Measurements from ENCODE around the gene PLCB4. TPM values are rescaled to one million over a fixed set of nuclear protein-coding genes. Genes with fewer than 3 reads are reported as not detected.

The PLCB4 gene
- total and polyA plus RNA-seq, 4 experiments from 2014 or later, result not detected

DNA sequence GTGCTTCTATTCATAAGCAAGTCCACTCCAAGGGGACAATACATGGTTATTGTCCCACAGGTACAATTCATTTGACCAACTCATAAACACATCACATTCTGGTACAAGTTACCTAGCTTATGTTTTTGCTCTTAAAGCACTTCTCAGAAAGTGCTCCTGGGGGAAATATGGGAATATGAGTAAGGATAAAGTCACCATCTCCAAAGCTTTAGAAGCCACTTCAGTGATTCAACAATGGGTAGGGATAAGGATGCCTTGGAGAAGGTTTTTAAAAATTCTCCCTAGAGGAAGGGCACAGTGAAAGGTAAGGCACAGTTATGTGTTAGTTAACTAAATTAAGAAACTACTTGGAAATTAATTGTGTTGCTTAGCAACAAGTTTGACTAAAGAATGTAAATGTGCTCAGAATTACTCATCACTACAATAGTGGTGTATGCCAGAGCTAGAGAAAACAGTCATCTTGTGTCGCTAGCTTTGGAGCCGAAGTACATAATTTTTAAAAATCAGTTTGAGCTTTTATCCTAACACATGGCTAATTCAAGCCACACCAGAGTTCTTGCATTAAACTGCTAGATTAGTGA, 406.0 kb downstream of the PLCB4 start:
- H3K4me1 ChIP-seq (ENCODE audit: insufficient read depth, low read length), result no peaks in the 10 kb centered on the region
- Mint-ChIP-seq H3K27ac (no peak overlapping the region), H3K27me3 (peaks cover 0 to 2% of the 10 kb centered on the region in 2 donors), H3K4me3 (no peak overlapping the region), H3K4me1 (no peaks in the 10 kb centered on the region), H3K36me3 (no peaks in the 10 kb centered on the region), H3K9me3 (peaks cover 0 to 5% (median 0%) of the 10 kb centered on the region in 8 donors)
- no peak overlapping the region for H3K27ac ChIP-seq (ENCODE audit: low read depth, low read length)
- H3K4me3 ChIP-seq (ENCODE audit: low read length in 2 of 2), result no peak overlapping the region
- H3K27me3 ChIP-seq (ENCODE audit: insufficient read depth, low read length), result no peaks in the 10 kb centered on the region
- POLR2A ChIA-PET (ENCODE audit: partially characterized antibody), result no interaction called here
- H3K36me3 ChIP-seq (ENCODE audit: insufficient read depth, low read length), result no peaks in the 10 kb centered on the region
- CTCF ChIA-PET (ENCODE audit: partially characterized antibody), result no interaction called here
- H3K9me3 ChIP-seq (ENCODE audit: control insufficient read depth in 1 of 2, low read length in 2 of 2), result no peaks in the 10 kb centered on the region
- intact Hi-C loops (cut with micrococcal nuclease), result no loop called here
- no peak for DNase-seq

DNA sequence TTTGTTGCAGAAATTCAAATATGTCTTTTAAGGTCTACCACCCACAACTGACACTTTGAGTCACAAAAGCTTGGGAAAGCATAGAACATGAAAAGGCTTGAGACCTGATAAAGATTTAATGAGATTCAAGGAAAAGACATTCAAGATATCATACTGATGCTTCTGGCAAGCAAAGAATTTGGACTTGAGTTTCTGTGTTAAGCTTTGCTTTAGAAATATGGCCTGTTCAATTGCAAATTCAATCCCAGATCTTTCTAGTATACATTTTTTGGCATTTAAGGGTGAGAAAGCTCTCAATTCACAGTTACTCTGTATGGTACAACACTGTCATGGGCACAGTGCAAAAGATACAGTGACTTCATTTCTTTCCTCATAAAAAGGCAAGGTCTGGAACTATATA, 406.6 kb downstream of the PLCB4 start:
- Histone ChIP-seq H3K4me3 (ENCODE audit: low read length in 2 of 2) (no peak overlapping the region), H3K36me3 (ENCODE audit: insufficient read depth, low read length) (no peaks in the 10 kb centered on the region), H3K27me3 (ENCODE audit: insufficient read depth, low read length) (no peaks in the 10 kb centered on the region), H3K27ac (ENCODE audit: low read depth, low read length) (no peak overlapping the region), H3K9me3 (ENCODE audit: control insufficient read depth in 1 of 2, low read length in 2 of 2) (no peaks in the 10 kb centered on the region), H3K4me1 (ENCODE audit: insufficient read depth, low read length) (no peaks in the 10 kb centered on the region)
- Mint-ChIP-seq H3K36me3 (no peaks in the 10 kb centered on the region), H3K4me3 (no peak overlapping the region), H3K27me3 (peaks cover 0 to 2% of the 10 kb centered on the region in 2 donors), H3K9me3 (peaks cover 0 to 5% (median 0%) of the 10 kb centered on the region in 8 donors), H3K27ac (no peak overlapping the region), H3K4me1 (no peaks in the 10 kb centered on the region)
- CTCF ChIA-PET (ENCODE audit: partially characterized antibody), result no interaction called here
- POLR2A ChIA-PET (ENCODE audit: partially characterized antibody), result no interaction called here
- intact Hi-C loops (cut with micrococcal nuclease), result no loop called here
- no peak for DNase-seq

DNA sequence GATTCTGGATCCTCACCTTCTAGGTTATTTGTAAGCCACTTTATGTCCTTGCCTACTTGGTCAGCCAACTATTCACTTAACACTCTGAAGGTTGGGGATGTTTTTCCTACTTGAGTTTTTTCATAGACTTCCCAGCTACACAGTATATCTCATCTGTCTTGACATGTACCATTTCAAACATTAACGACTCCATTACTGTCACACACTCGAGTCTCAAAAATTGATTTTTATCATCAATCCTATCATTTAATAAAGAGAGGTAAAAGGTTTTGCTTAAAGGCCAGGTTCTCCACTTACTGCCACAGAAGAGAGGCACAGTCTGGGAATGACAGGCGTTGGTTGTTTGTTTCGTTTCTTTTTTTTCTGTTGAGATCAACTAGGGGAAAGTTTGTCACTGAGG, 407.3 kb downstream of the PLCB4 start:
- Mint-ChIP-seq H3K27ac (no peak overlapping the region), H3K36me3 (no peaks in the 10 kb centered on the region)

DNA sequence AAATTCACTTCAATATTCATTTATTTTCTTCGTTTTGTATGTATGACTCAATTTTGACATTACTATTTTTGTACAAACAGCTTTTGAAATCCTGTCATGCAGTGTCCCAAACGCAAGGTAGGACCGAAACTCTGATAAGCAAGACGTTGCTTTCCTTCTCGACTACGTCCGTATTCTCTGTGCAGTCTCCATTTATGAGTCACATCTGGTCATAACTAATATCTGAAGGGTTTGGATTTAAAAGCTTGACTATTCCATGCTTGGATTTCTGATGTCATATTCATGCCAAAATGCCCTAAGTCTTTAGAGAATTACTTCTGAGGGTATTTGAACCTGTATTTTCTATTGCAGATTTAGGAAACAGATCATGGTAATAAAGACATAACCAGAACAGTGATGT, 407.8 kb downstream of the PLCB4 start:
- ChIA-PET POLR2A (ENCODE audit: partially characterized antibody) (no interaction called here), CTCF (ENCODE audit: partially characterized antibody) (no interaction called here)
- Histone ChIP-seq H3K9me3 (ENCODE audit: control insufficient read depth in 1 of 2, low read length in 2 of 2) (no peaks in the 10 kb centered on the region), H3K4me1 (ENCODE audit: insufficient read depth, low read length) (no peaks in the 10 kb centered on the region), H3K27ac (ENCODE audit: low read depth, low read length) (no peak overlapping the region), H3K4me3 (ENCODE audit: low read length in 2 of 2) (no peak overlapping the region), H3K36me3 (ENCODE audit: insufficient read depth, low read length) (no peaks in the 10 kb centered on the region), H3K27me3 (ENCODE audit: insufficient read depth, low read length) (no peaks in the 10 kb centered on the region)
- no peak for DNase-seq
- Mint-ChIP-seq H3K36me3 (no peaks in the 10 kb centered on the region), H3K27me3 (peaks cover 0 to 2% of the 10 kb centered on the region in 2 donors), H3K9me3 (peaks cover 0 to 5% (median 0%) of the 10 kb centered on the region in 8 donors), H3K4me3 (no peak overlapping the region), H3K4me1 (no peaks in the 10 kb centered on the region), H3K27ac (no peak overlapping the region)
- intact Hi-C loops (cut with micrococcal nuclease), result no loop called here

More for the DNA sequence above, 407.3 kb downstream of the PLCB4 start:
- no peaks in the 10 kb centered on the region for H3K4me1 Mint-ChIP-seq
- H3K27me3 Mint-ChIP-seq, result peaks cover 0 to 2% of the 10 kb centered on the region in 2 donors
- peaks cover 0 to 5% (median 0%) of the 10 kb centered on the region in 8 donors for H3K9me3 Mint-ChIP-seq
- H3K4me3 Mint-ChIP-seq, result no peak overlapping the region
- CTCF ChIA-PET (ENCODE audit: partially characterized antibody), result no interaction called here
- H3K4me1 ChIP-seq (ENCODE audit: insufficient read depth, low read length), result no peaks in the 10 kb centered on the region
- no peaks in the 10 kb centered on the region for H3K27me3 ChIP-seq (ENCODE audit: insufficient read depth, low read length)
- DNase-seq, result no peak
- no peaks in the 10 kb centered on the region for H3K36me3 ChIP-seq (ENCODE audit: insufficient read depth, low read length)
- no peak overlapping the region for H3K4me3 ChIP-seq (ENCODE audit: low read length in 2 of 2)
- H3K9me3 ChIP-seq (ENCODE audit: control insufficient read depth in 1 of 2, low read length in 2 of 2), result no peaks in the 10 kb centered on the region
- POLR2A ChIA-PET (ENCODE audit: partially characterized antibody), result no interaction called here
- no peak overlapping the region for H3K27ac ChIP-seq (ENCODE audit: low read depth, low read length)
- intact Hi-C loops (cut with micrococcal nuclease), result no loop called here

DNA sequence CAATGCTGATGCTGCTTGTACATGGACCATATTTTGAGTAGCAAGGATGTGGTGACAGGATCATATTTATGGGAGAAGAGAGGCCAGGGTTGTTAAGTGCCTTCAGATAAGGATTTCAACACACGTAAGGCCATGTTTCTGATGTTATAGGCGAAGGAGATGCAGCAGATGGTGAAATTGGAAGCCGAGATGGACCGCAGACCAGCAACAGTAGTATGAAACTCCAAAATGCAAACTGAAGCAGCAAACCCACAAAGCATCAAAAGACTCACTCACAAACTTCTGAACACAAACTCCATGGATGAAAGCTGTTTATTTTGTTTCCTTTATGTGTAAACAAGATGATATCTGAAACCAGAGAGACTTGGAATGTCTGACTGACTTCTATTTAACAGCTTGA, 409.9 kb downstream of the PLCB4 start:
- Mint-ChIP-seq H3K36me3 (no peaks in the 10 kb centered on the region), H3K27me3 (peaks cover 0 to 2% of the 10 kb centered on the region in 2 donors), H3K9me3 (peaks cover 0 to 5% (median 1%) of the 10 kb centered on the region in 8 donors), H3K4me1 (no peaks in the 10 kb centered on the region), H3K27ac (no peak overlapping the region), H3K4me3 (no peak overlapping the region)
- Histone ChIP-seq H3K4me3 (ENCODE audit: low read length in 2 of 2) (no peak overlapping the region), H3K4me1 (ENCODE audit: insufficient read depth, low read length) (no peaks in the 10 kb centered on the region), H3K27ac (ENCODE audit: low read depth, low read length) (no peak overlapping the region), H3K9me3 (ENCODE audit: control insufficient read depth in 1 of 2, low read length in 2 of 2) (no peaks in the 10 kb centered on the region), H3K27me3 (ENCODE audit: insufficient read depth, low read length) (no peaks in the 10 kb centered on the region), H3K36me3 (ENCODE audit: insufficient read depth, low read length) (no peaks in the 10 kb centered on the region)
- no peak for DNase-seq
- ChIA-PET POLR2A (ENCODE audit: partially characterized antibody) (no interaction called here), CTCF (ENCODE audit: partially characterized antibody) (no interaction called here)
- intact Hi-C loops (cut with micrococcal nuclease), result no loop called here

DNA sequence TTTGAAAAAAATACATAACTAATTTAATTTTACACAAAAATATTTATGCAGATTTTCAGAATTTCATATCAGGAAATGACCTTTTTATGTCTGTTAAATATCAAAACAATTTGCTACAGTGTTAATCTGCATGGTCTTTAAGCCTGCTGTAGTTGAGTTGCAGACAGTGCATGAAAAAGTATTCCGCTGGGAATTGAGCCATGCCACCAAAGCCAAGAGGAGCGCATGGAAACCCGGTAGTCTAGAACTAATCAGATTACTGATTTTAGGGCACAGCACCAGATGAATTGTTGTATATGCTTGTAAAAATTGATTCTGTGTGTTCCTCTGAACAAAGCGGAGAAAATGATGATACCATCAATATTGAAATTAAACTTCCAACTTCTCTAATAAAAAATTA, 411.2 kb downstream of the PLCB4 start:
- no peak overlapping the region for H3K4me3 ChIP-seq (ENCODE audit: low read length in 2 of 2)
- H3K4me1 ChIP-seq (ENCODE audit: insufficient read depth, low read length), result no peaks in the 10 kb centered on the region
- no peaks in the 10 kb centered on the region for H3K9me3 ChIP-seq (ENCODE audit: control insufficient read depth in 1 of 2, low read length in 2 of 2)
- POLR2A ChIA-PET (ENCODE audit: partially characterized antibody), result no interaction called here
- H3K9me3 Mint-ChIP-seq, result peaks cover 0 to 5% (median 3%) of the 10 kb centered on the region in 8 donors
- CTCF ChIA-PET (ENCODE audit: partially characterized antibody), result no interaction called here
- DNase-seq, result no peak
- no peaks in the 10 kb centered on the region for H3K4me1 Mint-ChIP-seq
- no peak overlapping the region for H3K27ac ChIP-seq (ENCODE audit: low read depth, low read length)
- H3K36me3 ChIP-seq (ENCODE audit: insufficient read depth, low read length), result no peaks in the 10 kb centered on the region
- intact Hi-C loops (cut with micrococcal nuclease), result no loop called here
- no peak overlapping the region for H3K27ac Mint-ChIP-seq
- no peak overlapping the region for H3K4me3 Mint-ChIP-seq
- no peaks in the 10 kb centered on the region for H3K36me3 Mint-ChIP-seq
- H3K27me3 Mint-ChIP-seq, result peaks cover 0 to 2% of the 10 kb centered on the region in 2 donors
- H3K27me3 ChIP-seq (ENCODE audit: insufficient read depth, low read length), result no peaks in the 10 kb centered on the region

DNA sequence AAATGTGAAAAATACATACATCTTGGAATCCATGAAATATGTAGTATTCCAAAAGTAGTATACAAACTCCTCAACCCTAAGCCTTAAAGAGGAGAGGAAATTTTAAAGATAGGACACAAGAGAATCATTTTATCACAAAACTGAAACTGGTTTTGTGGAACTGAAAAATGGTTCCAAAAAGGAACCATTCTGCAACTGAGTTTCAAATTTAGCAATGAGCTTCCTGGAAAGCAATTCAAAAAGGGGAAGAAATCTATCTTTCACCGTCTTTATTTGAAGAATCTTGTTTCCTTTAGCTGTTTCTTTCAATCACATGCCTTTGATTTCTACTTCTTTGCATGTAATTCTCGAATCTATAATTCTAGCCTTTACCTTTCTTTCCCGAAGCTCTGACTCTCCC, 413.3 kb downstream of the PLCB4 start:
- no peak for DNase-seq
- H3K9me3 ChIP-seq (ENCODE audit: control insufficient read depth in 1 of 2, low read length in 2 of 2), result no peaks in the 10 kb centered on the region
- no peaks in the 10 kb centered on the region for H3K36me3 Mint-ChIP-seq
- H3K9me3 Mint-ChIP-seq, result peaks cover 0 to 4% (median 2%) of the 10 kb centered on the region in 8 donors
- ChIA-PET CTCF (ENCODE audit: partially characterized antibody) (no interaction called here), POLR2A (ENCODE audit: partially characterized antibody) (no interaction called here)
- H3K27me3 Mint-ChIP-seq, result peaks cover 0 to 2% of the 10 kb centered on the region in 2 donors
- intact Hi-C loops (cut with micrococcal nuclease), result no loop called here
- no peaks in the 10 kb centered on the region for H3K36me3 ChIP-seq (ENCODE audit: insufficient read depth, low read length)
- H3K27ac ChIP-seq (ENCODE audit: low read depth, low read length), result no peak overlapping the region
- no peaks in the 10 kb centered on the region for H3K4me1 ChIP-seq (ENCODE audit: insufficient read depth, low read length)
- no peaks in the 10 kb centered on the region for H3K4me1 Mint-ChIP-seq
- no peaks in the 10 kb centered on the region for H3K27me3 ChIP-seq (ENCODE audit: insufficient read depth, low read length)
- H3K27ac Mint-ChIP-seq, result no peak overlapping the region
- H3K4me3 ChIP-seq (ENCODE audit: low read length in 2 of 2), result no peak overlapping the region
- no peak overlapping the region for H3K4me3 Mint-ChIP-seq

DNA sequence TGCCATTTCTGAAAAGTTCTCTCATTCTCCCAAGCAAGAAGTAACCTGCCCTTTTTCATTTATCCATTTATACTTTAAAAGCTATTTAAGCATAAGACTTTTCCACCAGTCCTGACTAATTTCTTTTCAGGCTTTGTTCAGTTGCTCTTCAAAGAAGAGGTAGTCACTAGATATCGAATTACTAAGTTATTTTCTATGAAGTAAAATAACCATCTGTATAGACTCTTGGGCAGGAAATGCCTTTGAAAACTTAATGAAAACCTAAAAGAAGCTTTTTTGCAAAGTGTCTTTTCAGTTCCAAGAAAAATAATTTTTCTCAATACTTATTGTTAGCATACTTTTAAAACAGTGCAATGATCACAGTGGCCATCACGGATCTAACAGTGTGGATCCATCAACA, 414.2 kb downstream of the PLCB4 start:
- H3K27me3 ChIP-seq (ENCODE audit: insufficient read depth, low read length), result no peaks in the 10 kb centered on the region
- no peaks in the 10 kb centered on the region for H3K4me1 Mint-ChIP-seq
- H3K9me3 Mint-ChIP-seq, result peaks cover 0 to 4% (median 1%) of the 10 kb centered on the region in 8 donors
- no peaks in the 10 kb centered on the region for H3K9me3 ChIP-seq (ENCODE audit: control insufficient read depth in 1 of 2, low read length in 2 of 2)
- H3K4me1 ChIP-seq (ENCODE audit: insufficient read depth, low read length), result no peaks in the 10 kb centered on the region
- H3K4me3 ChIP-seq (ENCODE audit: low read length in 2 of 2), result no peak overlapping the region
- CTCF ChIA-PET (ENCODE audit: partially characterized antibody), result no interaction called here
- H3K27ac ChIP-seq (ENCODE audit: low read depth, low read length), result no peak overlapping the region
- no peak overlapping the region for H3K27ac Mint-ChIP-seq
- no peaks in the 10 kb centered on the region for H3K36me3 ChIP-seq (ENCODE audit: insufficient read depth, low read length)
- intact Hi-C loops (cut with micrococcal nuclease), result no loop called here
- H3K27me3 Mint-ChIP-seq, result peaks cover 0 to 2% of the 10 kb centered on the region in 2 donors
- H3K36me3 Mint-ChIP-seq, result no peaks in the 10 kb centered on the region
- POLR2A ChIA-PET (ENCODE audit: partially characterized antibody), result no interaction called here
- H3K4me3 Mint-ChIP-seq, result no peak overlapping the region
- DNase-seq, result no peak
